Measurements from ENCODE around the gene UGCG. TPM values are rescaled to one million over a fixed set of nuclear protein-coding genes. Genes with fewer than 3 reads are reported as not detected.

The UGCG gene
- total RNA-seq, 4 donors from 2014 or later = 12.5 to 30.4 (median 21.2) TPM

DNA sequence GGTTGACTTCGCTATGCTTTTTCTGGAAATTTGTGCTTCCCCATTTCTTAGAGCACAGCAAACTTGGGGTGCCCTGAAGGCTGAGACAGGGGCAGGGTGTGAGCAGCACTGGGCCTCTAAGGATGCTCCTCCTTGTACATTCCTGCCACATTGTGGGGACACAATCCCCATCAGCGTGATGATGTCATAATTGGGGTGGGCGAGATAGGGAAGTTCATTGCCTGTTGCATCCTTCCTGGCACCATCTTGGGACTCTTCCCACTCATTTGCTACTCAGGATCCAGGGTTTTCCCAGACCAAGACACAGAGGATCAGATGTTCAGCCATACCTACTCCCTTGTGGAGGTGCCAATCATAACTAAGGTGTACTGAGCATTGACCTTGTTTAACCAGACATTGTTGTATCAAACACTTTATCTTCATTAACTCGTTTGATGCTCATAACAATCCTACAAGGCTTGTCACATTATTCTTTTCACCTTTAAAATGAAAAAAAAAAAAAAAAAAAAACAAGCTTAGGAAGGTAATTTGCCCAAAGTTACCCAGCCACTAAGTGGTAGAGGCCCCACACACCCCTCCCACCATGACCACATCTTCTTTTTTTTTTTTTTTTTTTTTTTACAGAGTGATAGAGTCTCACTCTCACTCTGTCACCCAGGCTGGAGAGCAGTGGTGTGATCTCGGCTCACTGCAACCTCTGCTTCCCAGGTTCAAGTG, 87.6 kb downstream of the UGCG start:
- intact Hi-C loops (cut with DNase I) = no loop called here
- H3K27me3 ChIP-seq = no peaks in the 10 kb centered on the region
- no peaks in the 10 kb centered on the region for H3K36me3 ChIP-seq
- WGBS, 2 donors = 88 to 90% methylated on average over 5 of the region's 5 CpGs
- H3K27ac ChIP-seq = no peak overlapping the region
- no peak for DNase-seq
- TF ChIP-seq, protein P1, sequence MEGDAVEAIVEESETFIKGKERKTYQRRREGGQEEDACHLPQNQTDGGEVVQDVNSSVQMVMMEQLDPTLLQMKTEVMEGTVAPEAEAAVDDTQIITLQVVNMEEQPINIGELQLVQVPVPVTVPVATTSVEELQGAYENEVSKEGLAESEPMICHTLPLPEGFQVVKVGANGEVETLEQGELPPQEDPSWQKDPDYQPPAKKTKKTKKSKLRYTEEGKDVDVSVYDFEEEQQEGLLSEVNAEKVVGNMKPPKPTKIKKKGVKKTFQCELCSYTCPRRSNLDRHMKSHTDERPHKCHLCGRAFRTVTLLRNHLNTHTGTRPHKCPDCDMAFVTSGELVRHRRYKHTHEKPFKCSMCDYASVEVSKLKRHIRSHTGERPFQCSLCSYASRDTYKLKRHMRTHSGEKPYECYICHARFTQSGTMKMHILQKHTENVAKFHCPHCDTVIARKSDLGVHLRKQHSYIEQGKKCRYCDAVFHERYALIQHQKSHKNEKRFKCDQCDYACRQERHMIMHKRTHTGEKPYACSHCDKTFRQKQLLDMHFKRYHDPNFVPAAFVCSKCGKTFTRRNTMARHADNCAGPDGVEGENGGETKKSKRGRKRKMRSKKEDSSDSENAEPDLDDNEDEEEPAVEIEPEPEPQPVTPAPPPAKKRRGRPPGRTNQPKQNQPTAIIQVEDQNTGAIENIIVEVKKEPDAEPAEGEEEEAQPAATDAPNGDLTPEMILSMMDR (IDR thresholded peaks at IDR 0.05) = no peak
- TF ChIP-seq POLR2A (IDR thresholded peaks at IDR 0.05) = no peak
- H3K4me3 ChIP-seq (replicated peaks in 1 of 3) = no peak overlapping the region
- H3K4me1 ChIP-seq = no peaks in the 10 kb centered on the region
- H3K9me3 ChIP-seq = no peaks in the 10 kb centered on the region

Small RNA genes within 50 kb of the gene (microRNA-seq; reads per million reads assigned to microRNA genes)
- not detected for gene MIR4668

Small RNA genes within 50 kb of the gene (small RNA-seq; reads per million reads assigned to genes)
- gene MIR4668 = not detected

Other genes starting within 250 kb of the UGCG start
- 10 to 100 TPM; 44.8 to 57.3 (median 53.5) TPM for gene GNG10, start 235.2 kb upstream of the UGCG start, total RNA-seq
- gene SHOC1, start 101.9 kb upstream of the UGCG start, total RNA-seq = under 1 TPM in 1 of 4 donors, not detected in 3; 0.13 TPM

Data from thyroid gland (tissue), 4 donors.